Measurements from ENCODE around the gene THRB. TPM values are rescaled to one million over a fixed set of nuclear protein-coding genes. Genes with fewer than 3 reads are reported as not detected.

The THRB gene
- total RNA-seq, 4 donors from 2014 or later, result 3.7 to 11.3 (median 6.1) TPM

DNA sequence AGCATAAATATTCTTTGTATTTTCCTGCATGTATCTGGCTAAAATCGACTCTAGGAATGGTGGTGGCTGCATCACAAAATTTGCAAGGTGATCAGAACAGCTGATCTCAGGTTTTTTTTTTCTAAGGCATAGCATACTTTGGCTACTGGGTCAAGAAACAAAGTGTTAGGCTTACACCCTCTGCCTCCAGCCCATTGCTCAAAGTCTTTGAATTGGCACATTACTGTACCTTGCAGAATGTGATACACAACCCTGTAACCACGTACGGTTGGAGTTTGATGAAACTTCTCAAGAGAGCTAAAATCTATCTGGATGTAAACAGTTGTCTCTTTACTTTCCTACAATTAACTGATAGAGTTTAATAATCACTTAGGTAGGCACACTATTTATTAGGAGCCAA is 188.1 kb downstream of the THRB start:
- DNase-seq, result no peak
- WGBS, 2 donors, result 77 to 82% methylated on average over 3 of the region's 3 CpGs

DNA sequence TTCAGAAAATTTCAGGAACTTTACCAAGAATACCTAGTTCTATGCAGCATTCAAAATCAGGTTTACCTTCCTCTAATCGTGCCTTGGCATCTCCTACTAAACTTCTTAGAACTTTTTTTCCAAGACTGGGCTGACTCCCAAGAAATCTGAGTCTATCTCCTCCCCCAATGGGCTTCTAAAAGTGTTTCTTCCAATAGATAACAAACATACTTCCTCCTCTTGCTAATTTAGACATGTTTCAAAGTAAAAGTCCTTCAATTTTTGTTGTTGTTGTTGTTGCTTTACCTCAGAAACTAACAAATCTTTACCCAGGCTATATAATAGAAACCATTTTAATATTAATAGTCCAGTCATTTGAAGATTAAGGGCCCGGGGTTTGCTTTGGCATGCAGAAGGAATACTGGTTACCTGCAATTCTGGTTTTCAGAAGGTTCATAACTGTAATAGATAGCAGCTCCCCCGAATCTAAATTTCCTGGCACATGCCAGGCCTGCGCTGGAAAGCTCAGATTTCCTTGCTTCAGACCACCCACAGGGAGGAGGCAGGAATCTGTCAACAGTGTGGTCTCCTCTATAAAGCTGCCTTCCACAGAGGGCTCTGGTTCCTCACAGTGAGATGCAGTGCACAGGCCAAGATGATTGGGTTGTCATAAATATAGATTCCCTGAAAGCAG is 188.7 kb downstream of the THRB start:
- intact Hi-C loops (cut with DNase I), result no loop called here
- TF ChIP-seq, protein P1, sequence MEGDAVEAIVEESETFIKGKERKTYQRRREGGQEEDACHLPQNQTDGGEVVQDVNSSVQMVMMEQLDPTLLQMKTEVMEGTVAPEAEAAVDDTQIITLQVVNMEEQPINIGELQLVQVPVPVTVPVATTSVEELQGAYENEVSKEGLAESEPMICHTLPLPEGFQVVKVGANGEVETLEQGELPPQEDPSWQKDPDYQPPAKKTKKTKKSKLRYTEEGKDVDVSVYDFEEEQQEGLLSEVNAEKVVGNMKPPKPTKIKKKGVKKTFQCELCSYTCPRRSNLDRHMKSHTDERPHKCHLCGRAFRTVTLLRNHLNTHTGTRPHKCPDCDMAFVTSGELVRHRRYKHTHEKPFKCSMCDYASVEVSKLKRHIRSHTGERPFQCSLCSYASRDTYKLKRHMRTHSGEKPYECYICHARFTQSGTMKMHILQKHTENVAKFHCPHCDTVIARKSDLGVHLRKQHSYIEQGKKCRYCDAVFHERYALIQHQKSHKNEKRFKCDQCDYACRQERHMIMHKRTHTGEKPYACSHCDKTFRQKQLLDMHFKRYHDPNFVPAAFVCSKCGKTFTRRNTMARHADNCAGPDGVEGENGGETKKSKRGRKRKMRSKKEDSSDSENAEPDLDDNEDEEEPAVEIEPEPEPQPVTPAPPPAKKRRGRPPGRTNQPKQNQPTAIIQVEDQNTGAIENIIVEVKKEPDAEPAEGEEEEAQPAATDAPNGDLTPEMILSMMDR (IDR thresholded peaks at IDR 0.05), result no peak
- no peak for TF ChIP-seq POLR2A (IDR thresholded peaks at IDR 0.05)
- no peaks in the 10 kb centered on the region for H3K36me3 ChIP-seq
- peaks cover 0 to 15% (median 4%) of the 10 kb centered on the region in 3 donors for H3K4me1 ChIP-seq
- WGBS, 2 donors, result 15 to 20% methylated on average over 4 of the region's 4 CpGs
- H3K9me3 ChIP-seq, result no peaks in the 10 kb centered on the region
- H3K27ac ChIP-seq, result no peak overlapping the region
- no peak overlapping the region for H3K4me3 ChIP-seq
- no peaks in the 10 kb centered on the region for H3K27me3 ChIP-seq
- DNase-seq, result no peak

More for the DNA sequence above, 188.1 kb downstream of the THRB start:
- no peak for TF ChIP-seq POLR2A (IDR thresholded peaks at IDR 0.05)
- TF ChIP-seq, protein P1 (IDR thresholded peaks at IDR 0.05), result no peak
- H3K4me1 ChIP-seq, result peaks cover 0 to 15% (median 4%) of the 10 kb centered on the region in 3 donors
- no peaks in the 10 kb centered on the region for H3K27me3 ChIP-seq
- H3K9me3 ChIP-seq, result no peaks in the 10 kb centered on the region
- no peaks in the 10 kb centered on the region for H3K36me3 ChIP-seq
- H3K4me3 ChIP-seq, result no peak overlapping the region
- intact Hi-C loops (cut with DNase I), result no loop called here
- no peak overlapping the region for H3K27ac ChIP-seq

DNA sequence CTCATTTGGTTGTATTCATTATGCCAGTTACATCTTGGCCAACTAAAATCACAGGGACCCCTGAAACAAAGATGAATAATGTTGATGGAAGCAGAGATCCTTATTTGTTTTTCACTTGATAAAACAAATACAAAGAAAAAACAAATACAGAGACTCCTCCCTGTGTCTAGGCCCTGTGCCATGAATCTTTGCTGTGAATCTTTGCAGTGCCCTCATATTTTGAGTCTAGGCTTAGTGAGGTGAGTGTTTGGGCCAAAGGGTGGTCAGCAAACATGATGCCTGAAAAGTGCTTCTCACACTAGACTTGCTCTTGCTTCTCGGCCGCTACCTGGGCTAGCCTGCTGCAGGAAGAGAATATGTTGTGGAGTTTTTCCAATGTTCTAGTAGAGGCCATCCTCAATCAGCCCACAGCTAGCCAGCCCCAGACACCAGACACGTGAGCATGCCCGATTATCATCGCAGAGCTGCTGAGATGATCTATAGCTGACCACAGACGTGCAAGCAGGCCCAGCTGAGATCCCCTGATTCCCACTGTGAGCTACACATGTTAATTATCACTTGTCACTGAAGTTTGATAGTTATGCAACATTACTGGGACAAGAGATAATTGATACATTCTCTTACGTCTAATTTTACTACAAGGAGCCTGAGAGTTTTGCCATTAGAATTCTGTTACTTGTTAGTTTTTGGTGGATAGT is 191.4 kb downstream of the THRB start:
- H3K27ac ChIP-seq, result no peak overlapping the region
- TF ChIP-seq POLR2A (IDR thresholded peaks at IDR 0.05), result no peak
- TF ChIP-seq, protein P1 (IDR thresholded peaks at IDR 0.05), result no peak
- H3K27me3 ChIP-seq, result no peaks in the 10 kb centered on the region
- no peaks in the 10 kb centered on the region for H3K9me3 ChIP-seq
- H3K4me3 ChIP-seq, result no peak overlapping the region
- peaks cover 2 to 19% (median 4%) of the 10 kb centered on the region in 3 donors for H3K4me1 ChIP-seq
- 91 to 94% methylated on average over 3 to 7 of the region's 7 CpGs for WGBS, 2 donors
- no peaks in the 10 kb centered on the region for H3K36me3 ChIP-seq
- DNase-seq, result no peak
- intact Hi-C loops (cut with DNase I), result no loop called here

DNA sequence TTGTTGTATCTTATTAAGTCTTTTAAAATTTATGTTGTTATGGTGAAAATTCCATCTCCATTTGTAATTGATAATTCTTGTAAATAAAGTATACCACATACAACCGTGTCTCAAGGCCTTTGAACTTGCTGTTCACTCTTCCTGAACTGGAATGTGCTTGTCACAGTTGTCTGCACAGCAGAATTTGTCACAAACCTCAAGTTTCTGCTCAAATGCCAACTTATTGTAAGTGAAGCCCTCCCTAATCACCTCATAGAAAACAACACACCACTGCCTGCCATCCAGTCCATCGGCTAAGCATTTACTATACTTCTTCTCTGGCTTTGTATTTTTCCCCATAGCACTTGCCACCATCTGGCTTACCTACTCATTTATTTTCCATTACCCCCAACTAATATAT is 192.3 kb downstream of the THRB start:
- no peak overlapping the region for H3K4me3 ChIP-seq
- 83 to 88% methylated on average over 2 of the region's 2 CpGs for WGBS, 2 donors
- intact Hi-C loops (cut with DNase I), result no loop called here
- H3K27me3 ChIP-seq, result no peaks in the 10 kb centered on the region
- TF ChIP-seq, protein P1 (IDR thresholded peaks at IDR 0.05), result no peak
- no peak for TF ChIP-seq POLR2A (IDR thresholded peaks at IDR 0.05)
- no peak overlapping the region for H3K27ac ChIP-seq
- H3K36me3 ChIP-seq, result no peaks in the 10 kb centered on the region
- DNase-seq, result no peak
- peaks cover 2 to 19% (median 4%) of the 10 kb centered on the region in 3 donors for H3K4me1 ChIP-seq
- no peaks in the 10 kb centered on the region for H3K9me3 ChIP-seq

DNA sequence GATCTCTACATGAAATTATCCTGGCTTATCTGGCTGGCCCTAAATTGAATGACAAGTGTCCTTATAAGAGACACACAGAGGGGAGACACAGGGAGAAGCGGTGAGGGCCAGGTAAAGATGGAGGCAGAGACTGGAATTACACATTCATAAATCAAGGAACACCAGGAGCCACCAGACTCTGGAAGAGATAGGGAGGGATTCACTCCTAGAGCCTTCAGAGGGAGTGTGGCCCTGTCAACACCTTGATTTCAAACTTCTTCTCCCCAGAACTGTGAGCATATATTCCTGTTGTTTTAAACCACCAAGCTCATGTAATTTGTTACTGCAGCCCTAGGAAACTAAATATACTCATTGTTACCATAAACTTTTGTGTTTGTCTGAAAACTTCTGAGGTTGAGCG is 193.7 kb downstream of the THRB start:
- intact Hi-C loops (cut with DNase I), result no loop called here
- peaks cover 2 to 13% (median 2%) of the 10 kb centered on the region in 3 donors for H3K4me1 ChIP-seq
- TF ChIP-seq POLR2A (IDR thresholded peaks at IDR 0.05), result no peak
- no peaks in the 10 kb centered on the region for H3K27me3 ChIP-seq
- 93 to 100% methylated on average over 2 of the region's 2 CpGs for WGBS, 2 donors
- H3K27ac ChIP-seq, result no peak overlapping the region
- no peaks in the 10 kb centered on the region for H3K36me3 ChIP-seq
- H3K4me3 ChIP-seq, result no peak overlapping the region
- no peak for DNase-seq
- no peaks in the 10 kb centered on the region for H3K9me3 ChIP-seq

Measured in esophagus squamous epithelium (tissue), 5 donors.